K562 (cell line): ENCODE measurements around the gene PPP2R3B. TPM values are rescaled to one million over a fixed set of nuclear protein-coding genes. Genes with fewer than 3 reads are reported as not detected.

Experiments
- KLF10 ChIP-seq: fragments of 250-450 bp; sonication (Bioruptor Pico); IDR thresholded peaks from 2 replicates; pipeline ENCODE4 v1.6.1; 2021; ENCODE audit warnings: matching md5 sums
- TGIF2 ChIP-seq: sonication (generic); formaldehyde crosslinking; IDR thresholded peaks from 2 replicates; pipeline ENCODE4 v1.8.1; 2022; ENCODE audit warnings: mild to moderate bottlenecking, missing genetic modification reagents, moderate library complexity
- polyA plus RNA-seq, 8 experiments: library from polyadenylated mRNA; depleted of rRNA in 4 of 8; stranded (reverse) in 5 of 8; unstranded in 3 of 8; fragments of >200 nt; fragmentation: Nextera tagmentation in 2 of 8; fragmentation: Illumina TruSeq in 1 of 8; extraction: Ambion mirVana in 2 of 8; extraction: Trizol in 1 of 8; gene quantifications; 2 replicates each; pipeline versions ENCODE4 v1.2.1 to v1.2.3, GENCODE V29; 2011 to 2014; ENCODE audit warnings: inconsistent platforms in 1 of 8, missing spikeins in 1 of 8
- total RNA-seq, 7 experiments: library from RNA; depleted of rRNA in 6 of 7; stranded (reverse); fragments of >200 nt in 6 of 7; fragmentation: Illumina TruSeq in 2 of 7; extraction: Trizol in 2 of 7; gene quantifications; 2 replicates each; pipeline versions ENCODE4 v1.2.1 to v1.2.3, GENCODE V29; 2011 to 2021; ENCODE audit warnings: low replicate concordance in 1 of 7
- TF ChIP-seq, protein P1 (sequence below): fragments of 200-800 bp; sonication (Bioruptor generic); IDR thresholded peaks from 2 replicates; pipeline ENCODE4 v1.6.1; 2016; ENCODE audit warnings: missing genetic modification characterization, missing compliant biosample characterization

Gene PPP2R3B
- total and polyA plus RNA-seq, 9 of the 15 experiments (the other 6 are each of a cell fraction or from before 2014, with no cell fraction given): 0.04 to 18.2 (median 8.2) TPM; not detected in 1

DNA sequence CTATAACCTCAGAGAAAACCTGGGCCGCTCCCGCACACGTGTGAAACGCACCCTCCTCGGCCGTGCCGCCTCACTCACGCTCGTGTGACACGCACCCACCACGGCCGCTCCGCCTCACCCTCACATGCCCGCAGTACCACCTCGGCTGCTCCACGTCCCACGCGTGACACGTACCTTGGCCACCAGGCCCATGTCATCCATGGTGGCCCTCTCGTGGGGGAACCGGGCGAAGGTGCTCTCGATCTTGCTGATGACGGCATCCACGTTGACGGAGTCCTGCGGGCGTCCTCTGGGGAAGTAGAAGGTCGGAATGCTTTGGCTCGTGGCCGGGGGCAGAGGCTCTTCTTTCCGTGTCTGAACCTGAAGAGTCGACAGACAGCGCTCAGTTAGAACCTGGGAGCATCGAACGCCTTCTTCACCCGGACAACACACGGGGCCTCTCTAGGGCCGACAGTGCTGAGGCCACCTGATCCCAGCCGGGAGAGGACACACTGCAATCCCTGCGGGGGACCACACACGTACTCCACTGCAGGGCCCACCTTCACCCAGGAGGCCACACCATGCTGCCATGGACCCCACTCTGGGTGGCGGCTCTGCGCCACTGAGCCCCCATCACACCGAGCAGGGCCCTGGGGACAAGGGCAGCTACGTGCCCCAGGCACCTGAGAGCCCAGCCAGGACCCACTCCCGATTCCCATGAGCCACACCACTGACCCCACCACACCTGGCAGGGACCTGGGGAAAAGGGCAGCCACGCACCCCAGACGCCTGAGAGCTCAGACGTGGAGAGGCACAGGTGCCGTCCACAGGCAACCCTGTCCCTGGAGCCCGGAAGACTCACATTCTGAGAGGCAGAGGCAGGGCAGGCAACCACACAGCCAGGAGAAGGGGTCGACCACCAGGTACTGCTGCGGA is 25.2 kb downstream of the PPP2R3B start (continued):
- TF ChIP-seq TGIF2 (CRISPR knock-in tag) (no peak), KLF10 (no peak)
- TF ChIP-seq, protein P1, sequence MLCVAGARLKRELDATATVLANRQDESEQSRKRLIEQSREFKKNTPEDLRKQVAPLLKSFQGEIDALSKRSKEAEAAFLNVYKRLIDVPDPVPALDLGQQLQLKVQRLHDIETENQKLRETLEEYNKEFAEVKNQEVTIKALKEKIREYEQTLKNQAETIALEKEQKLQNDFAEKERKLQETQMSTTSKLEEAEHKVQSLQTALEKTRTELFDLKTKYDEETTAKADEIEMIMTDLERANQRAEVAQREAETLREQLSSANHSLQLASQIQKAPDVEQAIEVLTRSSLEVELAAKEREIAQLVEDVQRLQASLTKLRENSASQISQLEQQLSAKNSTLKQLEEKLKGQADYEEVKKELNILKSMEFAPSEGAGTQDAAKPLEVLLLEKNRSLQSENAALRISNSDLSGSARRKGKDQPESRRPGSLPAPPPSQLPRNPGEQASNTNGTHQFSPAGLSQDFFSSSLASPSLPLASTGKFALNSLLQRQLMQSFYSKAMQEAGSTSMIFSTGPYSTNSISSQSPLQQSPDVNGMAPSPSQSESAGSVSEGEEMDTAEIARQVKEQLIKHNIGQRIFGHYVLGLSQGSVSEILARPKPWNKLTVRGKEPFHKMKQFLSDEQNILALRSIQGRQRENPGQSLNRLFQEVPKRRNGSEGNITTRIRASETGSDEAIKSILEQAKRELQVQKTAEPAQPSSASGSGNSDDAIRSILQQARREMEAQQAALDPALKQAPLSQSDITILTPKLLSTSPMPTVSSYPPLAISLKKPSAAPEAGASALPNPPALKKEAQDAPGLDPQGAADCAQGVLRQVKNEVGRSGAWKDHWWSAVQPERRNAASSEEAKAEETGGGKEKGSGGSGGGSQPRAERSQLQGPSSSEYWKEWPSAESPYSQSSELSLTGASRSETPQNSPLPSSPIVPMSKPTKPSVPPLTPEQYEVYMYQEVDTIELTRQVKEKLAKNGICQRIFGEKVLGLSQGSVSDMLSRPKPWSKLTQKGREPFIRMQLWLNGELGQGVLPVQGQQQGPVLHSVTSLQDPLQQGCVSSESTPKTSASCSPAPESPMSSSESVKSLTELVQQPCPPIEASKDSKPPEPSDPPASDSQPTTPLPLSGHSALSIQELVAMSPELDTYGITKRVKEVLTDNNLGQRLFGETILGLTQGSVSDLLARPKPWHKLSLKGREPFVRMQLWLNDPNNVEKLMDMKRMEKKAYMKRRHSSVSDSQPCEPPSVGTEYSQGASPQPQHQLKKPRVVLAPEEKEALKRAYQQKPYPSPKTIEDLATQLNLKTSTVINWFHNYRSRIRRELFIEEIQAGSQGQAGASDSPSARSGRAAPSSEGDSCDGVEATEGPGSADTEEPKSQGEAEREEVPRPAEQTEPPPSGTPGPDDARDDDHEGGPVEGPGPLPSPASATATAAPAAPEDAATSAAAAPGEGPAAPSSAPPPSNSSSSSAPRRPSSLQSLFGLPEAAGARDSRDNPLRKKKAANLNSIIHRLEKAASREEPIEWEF: no peak
